Stimulated activated effector memory CD8-positive, alpha-beta T cell treated with anti-CD3 and anti-CD28 coated beads, Interleukin-12 subunit alpha, Interleukin-12 subunit beta, amount 100 ng/mL, for 72 hours (primary cell): ENCODE results near the gene CBX8.
A peak's percentile ranks its signal among the peaks of the same experiment; 100 is the strongest.

Experiments
- ATAC-seq: fragments of 150-1000 bp; cut with Tn5 transposase; 2 replicates; pipeline ENCODE4 v1.10.0; 2021
- DNase-seq, 2 donors: peaks; one replicate each; pipeline ENCODE4 v3.0.0; 2021 to 2022; ENCODE audit warnings: low spot score in 2 of 2
- H3K27ac Mint-ChIP-seq: one replicate; pipeline ENCODE4 v1.8.0; 2022; ENCODE audit warnings: mild to moderate bottlenecking, mixed read lengths
- H3K36me3 Mint-ChIP-seq: one replicate; pipeline ENCODE4 v1.8.0; 2022; ENCODE audit warnings: mild to moderate bottlenecking, mixed read lengths
- H3K4me1 Mint-ChIP-seq: one replicate; pipeline ENCODE4 v1.8.0; 2022; ENCODE audit warnings: mixed read lengths
- H3K4me3 Mint-ChIP-seq: one replicate; pipeline ENCODE4 v1.8.0; 2022; ENCODE audit warnings: mild to moderate bottlenecking, mixed read lengths
- H3K9me3 Mint-ChIP-seq: one replicate; pipeline ENCODE4 v1.8.0; 2022; ENCODE audit warnings: mixed read lengths

The CBX8 gene

DNA sequence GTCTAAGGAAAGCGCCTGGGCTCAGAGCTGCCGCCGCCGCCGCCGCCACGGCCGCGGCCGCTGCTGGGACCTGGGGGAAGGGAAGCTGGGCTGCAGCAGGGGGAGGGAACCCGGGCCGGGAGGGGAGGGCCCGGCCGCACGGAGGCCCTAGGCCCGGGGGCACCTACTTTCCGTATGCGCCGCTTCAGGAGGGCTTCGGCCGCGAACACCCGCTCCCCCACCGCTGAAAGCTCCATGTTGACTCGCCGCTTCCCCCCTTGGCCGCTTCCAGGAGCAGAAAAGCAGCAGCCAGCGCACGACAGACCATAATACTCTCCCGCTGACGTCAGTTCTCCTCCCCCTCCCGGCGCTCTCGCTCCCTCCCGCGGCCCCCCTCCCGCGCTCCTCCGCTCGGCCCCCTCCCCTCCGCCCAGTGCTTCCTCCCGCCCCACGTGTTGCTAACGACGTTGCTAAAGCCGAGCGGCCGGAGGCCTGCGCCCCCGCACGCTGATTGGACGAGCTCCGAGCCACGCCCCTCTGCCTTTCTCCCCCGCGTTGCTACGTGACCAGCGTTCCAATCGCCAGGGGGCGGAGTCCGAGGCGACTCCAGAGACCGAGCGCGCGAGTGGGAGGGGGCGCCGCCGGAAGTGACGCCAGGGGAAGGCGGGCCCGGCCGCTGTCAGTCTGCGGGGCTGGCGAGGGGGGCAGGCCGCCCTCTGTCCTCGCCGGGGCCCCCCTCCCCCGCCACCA is at the start of gene CBX8:
CBX8 (minus strand) TSS at position 315 of the 729 bp plus-strand sequence; CDS start at position 236, 79 bp downstream.
- peak within 1 kb of the TSS; percentile 67 for H3K4me3 Mint-ChIP-seq
- H3K4me1 Mint-ChIP-seq: peaks cover 33% of the 10 kb centered on the region
- DNase-seq: peak; percentile 96 to 99
- H3K27ac Mint-ChIP-seq: peak within 1 kb of the TSS; percentile 72
- ATAC-seq: peak; percentile 88
- peaks cover 6% of the 10 kb centered on the region for H3K36me3 Mint-ChIP-seq
- no peaks in the 10 kb centered on the region for H3K9me3 Mint-ChIP-seq

DNA sequence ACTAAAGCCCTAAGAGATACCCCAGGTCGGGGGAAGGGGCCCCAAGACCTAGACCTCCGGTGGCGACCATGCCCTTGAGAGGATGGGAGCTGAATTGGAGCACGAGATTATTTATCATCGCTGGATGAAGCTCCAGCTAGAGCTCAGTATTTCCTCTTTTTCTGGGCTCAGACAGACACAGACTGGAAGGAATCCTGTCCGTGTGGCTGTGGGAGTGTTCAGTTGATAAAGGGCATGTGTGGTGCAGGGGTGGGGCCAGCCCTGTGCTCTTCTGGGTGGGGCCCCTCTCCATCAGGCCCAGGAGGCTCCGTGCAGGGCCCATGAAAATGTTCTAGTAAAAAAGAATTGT is 48.7 kb upstream of the CBX8 start:
- no peak overlapping the region for H3K27ac Mint-ChIP-seq
- DNase-seq (no peak), ATAC-seq (no peak)
- no peaks in the 10 kb centered on the region for H3K9me3 Mint-ChIP-seq
- H3K36me3 Mint-ChIP-seq: no peaks in the 10 kb centered on the region
- peak overlapping the region; percentile 88 for H3K4me3 Mint-ChIP-seq
- peaks cover 24% of the 10 kb centered on the region for H3K4me1 Mint-ChIP-seq

DNA sequence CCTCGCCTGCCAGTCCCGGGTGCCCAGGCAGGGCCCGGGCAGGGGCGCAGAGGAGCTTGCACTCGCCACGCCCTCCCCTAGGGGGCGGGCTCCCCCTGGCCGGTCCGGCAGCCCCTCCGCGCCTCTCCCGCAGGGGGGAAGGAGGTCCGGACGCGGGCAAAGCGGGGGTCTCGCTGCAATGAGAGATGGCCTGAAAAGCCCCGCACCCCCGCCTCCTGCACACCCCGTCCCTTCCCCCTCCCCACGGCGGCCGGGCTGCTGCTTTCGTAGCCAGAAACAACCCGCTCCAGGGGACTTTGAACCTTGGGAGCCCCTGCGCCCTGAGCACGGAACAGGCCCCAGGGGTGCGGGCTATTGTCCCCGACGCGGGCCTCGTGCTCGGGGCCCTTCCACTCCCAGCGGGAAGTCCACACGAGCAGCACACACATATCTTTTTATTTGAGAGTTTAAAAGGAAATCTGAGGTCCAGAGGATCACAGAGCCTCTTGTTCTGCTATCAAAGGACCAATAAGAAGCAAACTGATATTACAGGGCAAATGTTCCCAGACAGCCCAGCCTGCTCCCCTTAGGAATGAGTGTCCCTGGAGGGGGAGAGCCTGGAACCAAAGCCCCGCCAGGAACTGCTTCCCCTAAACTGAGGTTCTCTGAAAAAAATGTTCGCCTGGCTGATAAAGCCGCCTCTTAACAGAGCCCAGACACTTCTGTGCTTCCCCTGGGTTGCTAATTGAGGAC is 48.2 kb upstream of the CBX8 start:
- no peak overlapping the region for H3K27ac Mint-ChIP-seq
- DNase-seq: peak in 1 of 2 donors; percentile 78
- peaks cover 26% of the 10 kb centered on the region for H3K4me1 Mint-ChIP-seq
- H3K4me3 Mint-ChIP-seq: peak overlapping the region; percentile 88
- peak; percentile 69 for ATAC-seq
- H3K9me3 Mint-ChIP-seq: no peaks in the 10 kb centered on the region
- H3K36me3 Mint-ChIP-seq: no peaks in the 10 kb centered on the region

DNA sequence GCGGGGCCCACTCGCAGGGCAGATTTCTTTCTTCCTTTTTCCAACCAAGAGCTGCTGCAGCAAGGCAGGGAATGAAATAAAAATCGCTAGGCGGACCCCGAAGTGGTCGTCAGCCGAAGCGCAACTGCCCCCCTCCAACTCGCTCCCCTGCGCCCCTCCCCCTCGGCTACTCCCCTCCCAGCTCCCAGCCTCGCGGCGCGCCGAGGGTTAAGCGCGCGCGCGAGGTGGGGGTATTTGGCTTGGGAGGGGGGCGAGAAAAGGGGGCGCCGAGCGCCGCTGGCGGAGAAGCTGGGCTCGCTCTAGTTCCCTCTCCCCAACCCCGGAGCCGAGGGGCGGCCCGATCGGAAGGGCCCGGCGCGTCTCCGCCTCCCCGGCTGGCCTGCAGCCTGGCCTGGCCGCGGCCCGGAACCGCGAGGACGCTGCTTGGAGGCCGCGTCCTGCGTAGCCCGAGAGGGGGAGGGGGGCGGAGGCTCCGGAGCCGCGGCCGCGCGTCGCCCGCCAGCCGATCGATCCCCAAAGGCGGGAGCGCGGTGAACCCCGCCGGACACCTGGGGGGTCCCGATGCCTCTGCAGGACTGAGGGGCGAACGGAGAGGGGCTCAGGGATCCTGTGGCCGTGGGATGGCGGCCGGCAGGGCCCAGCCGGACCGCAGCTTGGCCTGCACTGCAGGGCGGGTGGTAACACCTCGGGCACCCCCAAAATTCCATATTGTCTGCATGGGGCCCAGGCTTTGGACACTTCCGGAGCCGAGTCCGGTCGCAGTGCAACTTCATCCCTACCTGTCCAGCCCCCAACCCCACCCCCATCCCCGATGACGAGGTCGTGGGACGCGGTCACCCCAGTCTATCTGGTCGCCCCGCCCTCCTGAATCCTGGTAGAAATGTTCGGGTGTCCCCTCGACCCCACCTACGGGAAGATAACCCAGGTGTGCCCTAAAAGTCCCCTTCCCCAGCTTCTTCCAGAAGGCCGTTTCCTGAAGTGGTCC is 47.2 kb upstream of the CBX8 start:
- no peaks in the 10 kb centered on the region for H3K9me3 Mint-ChIP-seq
- no peak for ATAC-seq
- no peaks in the 10 kb centered on the region for H3K36me3 Mint-ChIP-seq
- H3K4me3 Mint-ChIP-seq: peak overlapping the region; percentile 88
- peaks cover 27% of the 10 kb centered on the region for H3K4me1 Mint-ChIP-seq
- H3K27ac Mint-ChIP-seq: no peak overlapping the region
- DNase-seq: no peak

DNA sequence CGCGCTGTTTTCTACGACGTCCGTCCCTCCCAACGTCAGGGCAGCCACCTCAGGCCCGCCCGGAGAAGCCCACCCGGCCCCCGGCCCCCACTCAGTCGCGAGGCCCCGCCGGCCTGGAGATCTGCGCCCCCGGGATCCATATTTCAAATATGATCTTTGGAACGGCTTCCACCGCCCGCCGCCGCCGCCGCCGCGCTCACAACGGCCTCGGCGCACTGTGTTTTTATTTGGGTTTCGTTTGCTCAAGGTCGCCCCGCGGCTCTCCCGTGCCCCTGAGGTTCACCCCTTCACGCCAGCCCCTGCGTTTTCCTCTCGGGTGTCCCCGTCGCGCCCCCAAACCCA is 46.6 kb upstream of the CBX8 start:
- Mint-ChIP-seq H3K4me1 (peaks cover 28% of the 10 kb centered on the region), H3K27ac (no peak overlapping the region), H3K9me3 (no peaks in the 10 kb centered on the region), H3K4me3 (peak overlapping the region; percentile 88), H3K36me3 (peaks cover 2% of the 10 kb centered on the region)
- DNase-seq (peak in 1 of 2 donors; percentile 59), ATAC-seq (no peak)

DNA sequence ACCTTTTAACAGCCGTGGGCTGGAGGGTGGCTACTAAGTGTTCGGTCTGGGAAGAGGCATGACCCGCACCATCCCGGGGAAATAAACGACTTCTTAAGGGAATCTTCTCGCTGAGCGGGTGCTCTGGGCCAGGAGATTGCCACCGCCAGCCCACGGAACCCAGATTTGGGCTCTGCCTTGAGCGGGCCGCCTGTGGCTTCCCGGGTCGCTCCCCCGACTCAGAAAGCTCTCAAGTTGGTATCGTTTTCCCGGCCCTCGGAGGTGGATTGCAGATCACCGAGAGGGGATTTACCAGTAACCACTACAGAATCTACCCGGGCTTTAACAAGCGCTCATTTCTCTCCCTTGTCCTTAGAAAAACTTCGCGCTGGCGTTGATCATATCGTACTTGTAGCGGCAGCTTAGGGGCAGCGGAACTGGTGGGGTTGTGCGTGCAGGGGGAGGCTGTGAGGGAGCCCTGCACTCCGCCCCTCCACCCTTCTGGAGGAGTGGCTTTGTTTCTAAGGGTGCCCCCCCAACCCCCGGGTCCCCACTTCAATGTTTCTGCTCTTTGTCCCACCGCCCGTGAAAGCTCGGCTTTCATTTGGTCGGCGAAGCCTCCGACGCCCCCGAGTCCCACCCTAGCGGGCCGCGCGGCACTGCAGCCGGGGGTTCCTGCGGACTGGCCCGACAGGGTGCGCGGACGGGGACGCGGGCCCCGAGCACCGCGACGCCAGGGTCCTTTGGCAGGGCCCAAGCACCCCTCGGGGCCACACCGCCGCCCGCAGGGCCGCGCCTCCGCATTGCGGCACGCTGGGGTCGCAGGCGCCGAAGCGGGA is 46.0 kb upstream of the CBX8 start:
- no peaks in the 10 kb centered on the region for H3K9me3 Mint-ChIP-seq
- H3K36me3 Mint-ChIP-seq: peaks cover 8% of the 10 kb centered on the region
- H3K27ac Mint-ChIP-seq: no peak overlapping the region
- DNase-seq: peak in 1 of 2 donors; percentile 66
- peaks cover 34% of the 10 kb centered on the region for H3K4me1 Mint-ChIP-seq
- ATAC-seq: no peak
- H3K4me3 Mint-ChIP-seq: peak overlapping the region; percentile 88

DNA sequence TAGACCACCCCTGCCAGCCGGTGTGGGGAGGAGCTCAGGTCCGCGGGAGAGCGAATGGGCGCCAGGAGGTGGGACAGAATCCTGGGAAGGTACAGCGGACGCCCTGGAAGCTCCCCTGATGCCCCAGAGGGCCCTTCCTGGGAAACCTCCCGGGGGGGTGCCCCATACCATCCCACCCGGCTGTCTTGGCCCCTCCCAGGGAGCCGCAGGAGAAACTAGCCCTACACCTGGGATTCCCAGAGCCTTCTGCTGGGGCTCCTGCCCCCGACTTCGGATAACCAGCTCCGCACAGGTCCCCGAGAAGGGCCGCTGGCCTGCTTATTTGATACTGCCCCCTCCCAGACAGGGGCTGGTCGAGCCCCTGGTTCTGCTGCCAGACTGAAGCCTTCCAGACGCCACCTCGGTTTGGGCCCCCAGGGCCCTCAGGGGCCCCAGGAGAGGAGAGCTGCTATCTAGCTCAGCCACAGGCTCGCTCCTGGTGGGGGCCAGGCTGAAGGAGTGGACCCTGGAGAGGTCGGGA is 45.3 kb upstream of the CBX8 start:
- no peak for ATAC-seq
- peaks cover 11% of the 10 kb centered on the region for H3K36me3 Mint-ChIP-seq
- H3K9me3 Mint-ChIP-seq: no peaks in the 10 kb centered on the region
- peak overlapping the region; percentile 88 for H3K4me3 Mint-ChIP-seq
- peaks cover 40% of the 10 kb centered on the region for H3K4me1 Mint-ChIP-seq
- no peak overlapping the region for H3K27ac Mint-ChIP-seq
- DNase-seq: peak in 1 of 2 donors; percentile 57

DNA sequence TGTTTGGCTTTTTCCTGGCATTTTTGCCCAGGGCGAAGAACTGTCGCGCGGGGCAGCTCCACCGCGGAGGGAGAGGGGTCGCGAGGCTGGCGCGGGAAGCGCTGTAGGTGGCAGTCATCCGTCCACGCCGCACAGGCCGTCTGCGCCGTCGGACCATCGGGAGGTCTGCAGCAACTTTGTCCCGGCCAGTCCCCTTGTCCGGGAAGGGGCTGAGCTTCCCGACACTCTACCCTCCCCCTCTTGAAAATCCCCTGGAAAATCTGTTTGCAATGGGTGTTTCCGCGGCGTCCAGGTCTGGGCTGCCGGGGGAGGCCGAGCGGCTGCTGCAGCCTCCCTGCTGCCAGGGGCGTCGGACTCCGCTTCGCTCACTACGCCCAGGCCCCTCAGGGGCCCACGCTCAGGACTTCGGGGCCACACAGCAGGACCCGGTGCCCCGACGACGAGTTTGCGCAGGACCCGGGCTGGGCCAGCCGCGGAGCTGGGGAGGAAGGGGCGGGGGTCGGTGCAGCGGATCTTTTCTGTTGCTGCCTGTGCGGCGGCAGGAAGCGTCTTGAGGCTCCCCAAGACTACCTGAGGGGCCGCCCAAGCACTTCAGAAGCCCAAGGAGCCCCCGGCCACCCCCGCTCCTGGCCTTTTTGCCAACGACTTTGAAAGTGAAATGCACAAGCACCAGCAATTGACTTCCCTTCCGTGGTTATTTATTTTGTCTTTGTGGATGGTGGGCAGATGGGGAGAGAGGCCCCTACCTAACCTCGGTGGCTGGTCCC is 44.7 kb upstream of the CBX8 start:
- Mint-ChIP-seq H3K4me3 (peak overlapping the region; percentile 88), H3K27ac (no peak overlapping the region), H3K4me1 (peaks cover 46% of the 10 kb centered on the region), H3K9me3 (no peaks in the 10 kb centered on the region), H3K36me3 (peaks cover 15% of the 10 kb centered on the region)
- DNase-seq (no peak), ATAC-seq (no peak)

DNA sequence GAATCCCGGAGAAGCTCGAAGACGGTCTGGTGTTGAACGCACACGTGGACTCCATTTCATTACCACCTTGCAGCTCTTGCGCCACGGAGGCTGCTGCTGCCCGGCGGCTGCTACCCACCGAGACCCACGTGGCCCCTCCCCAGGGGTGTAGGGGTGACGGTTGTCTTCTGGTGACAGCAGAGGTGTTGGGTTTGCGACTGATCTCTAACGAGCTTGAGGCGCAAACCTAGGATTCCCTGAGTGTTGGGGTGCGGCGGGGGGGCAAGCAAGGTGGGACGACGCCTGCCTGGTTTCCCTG is 44.1 kb upstream of the CBX8 start:
- Mint-ChIP-seq H3K27ac (no peak overlapping the region), H3K9me3 (no peaks in the 10 kb centered on the region), H3K36me3 (peaks cover 18% of the 10 kb centered on the region), H3K4me1 (peaks cover 48% of the 10 kb centered on the region), H3K4me3 (peak overlapping the region; percentile 88)
- DNase-seq: no peak
- no peak for ATAC-seq

DNA sequence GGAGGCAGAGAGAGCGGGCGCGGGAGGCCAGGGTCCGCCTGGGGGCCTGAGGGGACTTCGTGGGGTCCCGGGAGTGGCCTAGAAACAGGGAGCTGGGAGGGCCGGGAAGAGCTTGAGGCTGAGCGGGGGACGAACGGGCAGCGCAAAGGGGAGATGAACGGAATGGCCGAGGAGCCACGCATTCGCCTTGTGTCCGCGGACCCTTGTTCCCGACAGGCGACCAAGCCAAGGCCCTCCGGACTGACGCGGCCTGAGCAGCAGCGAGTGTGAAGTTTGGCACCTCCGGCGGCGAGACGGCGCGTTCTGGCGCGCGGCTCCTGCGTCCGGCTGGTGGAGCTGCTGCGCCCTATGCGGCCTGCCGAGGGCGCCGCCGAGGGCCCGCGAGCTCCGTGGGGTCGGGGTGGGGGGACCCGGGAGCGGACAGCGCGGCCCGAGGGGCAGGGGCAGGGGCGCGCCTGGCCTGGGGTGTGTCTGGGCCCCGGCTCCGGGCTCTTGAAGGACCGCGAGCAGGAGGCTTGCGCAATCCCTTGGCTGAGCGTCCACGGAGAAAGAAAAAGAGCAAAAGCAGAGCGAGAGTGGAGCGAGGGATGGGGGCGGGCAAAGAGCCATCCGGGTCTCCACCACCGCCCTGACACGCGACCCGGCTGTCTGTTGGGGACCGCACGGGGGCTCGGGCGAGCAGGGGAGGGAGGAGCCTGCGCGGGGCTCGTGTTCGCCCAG is 43.6 kb upstream of the CBX8 start:
- H3K27ac Mint-ChIP-seq: no peak overlapping the region
- peaks cover 22% of the 10 kb centered on the region for H3K36me3 Mint-ChIP-seq
- peak overlapping the region; percentile 88 for H3K4me3 Mint-ChIP-seq

DNA sequence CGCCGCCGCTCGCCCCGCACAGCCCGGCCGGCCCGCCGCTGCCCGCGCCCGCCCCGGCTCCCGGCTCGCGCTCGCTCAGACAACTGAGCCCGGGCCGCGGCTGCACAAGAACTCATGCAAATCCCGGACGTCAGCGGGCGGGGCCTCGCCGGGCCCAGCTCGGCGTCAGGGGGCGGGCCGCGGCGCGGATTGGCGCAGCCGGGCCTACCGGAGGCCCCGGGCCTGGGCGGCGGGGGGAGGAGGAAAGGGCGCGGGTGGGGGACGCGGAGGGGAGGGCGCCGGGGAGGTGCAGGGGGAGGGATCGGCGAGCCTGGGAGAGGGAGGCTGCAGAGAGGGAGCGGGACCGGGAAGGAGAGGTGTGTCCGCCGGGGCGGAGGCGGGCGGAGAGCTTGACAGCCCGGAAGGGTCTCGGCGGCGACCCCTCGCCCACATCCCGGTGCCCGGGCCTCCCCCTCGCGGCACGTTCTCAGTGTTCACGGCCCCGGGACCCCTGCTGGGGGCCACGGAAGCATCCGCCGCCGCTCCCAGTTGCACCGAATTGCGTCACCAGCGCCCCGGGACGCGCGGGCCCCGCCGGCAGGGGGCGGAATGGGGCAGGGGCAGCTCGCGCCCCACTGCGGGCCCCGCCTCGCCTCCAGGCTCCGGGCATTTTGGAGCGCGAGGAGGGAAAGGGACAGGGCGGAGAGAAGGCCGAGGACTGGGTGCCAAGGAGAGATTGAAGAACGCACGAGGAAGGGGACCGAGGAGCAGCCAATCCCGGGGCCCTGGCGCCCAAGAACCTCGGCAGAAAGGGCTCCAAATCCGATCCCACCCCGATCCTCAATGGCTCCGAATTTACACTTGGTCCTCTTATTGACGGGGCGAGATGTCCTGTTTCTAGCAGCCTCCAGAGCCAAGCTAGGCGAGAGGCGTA is 42.7 kb upstream of the CBX8 start, which contains the start of gene CBX4:
CBX4 (minus strand) TSS at position 85 of the 913 bp plus-strand sequence. CDS start 189 bp downstream, outside the sequence.
- H3K36me3 Mint-ChIP-seq: peaks cover 30% of the 10 kb centered on the region
- peak; percentile 88 for ATAC-seq
- H3K27ac Mint-ChIP-seq: peak within 1 kb of the TSS; percentile 63
- H3K4me3 Mint-ChIP-seq: peak within 1 kb of the TSS; percentile 88
- DNase-seq: peak; percentile 73 to 83
- no peaks in the 10 kb centered on the region for H3K9me3 Mint-ChIP-seq
- peaks cover 55% of the 10 kb centered on the region for H3K4me1 Mint-ChIP-seq

More for the DNA sequence above, 43.6 kb upstream of the CBX8 start:
- DNase-seq (peak in 1 of 2 donors; percentile 64), ATAC-seq (no peak)
- Mint-ChIP-seq H3K9me3 (no peaks in the 10 kb centered on the region), H3K4me1 (peaks cover 48% of the 10 kb centered on the region)

DNA sequence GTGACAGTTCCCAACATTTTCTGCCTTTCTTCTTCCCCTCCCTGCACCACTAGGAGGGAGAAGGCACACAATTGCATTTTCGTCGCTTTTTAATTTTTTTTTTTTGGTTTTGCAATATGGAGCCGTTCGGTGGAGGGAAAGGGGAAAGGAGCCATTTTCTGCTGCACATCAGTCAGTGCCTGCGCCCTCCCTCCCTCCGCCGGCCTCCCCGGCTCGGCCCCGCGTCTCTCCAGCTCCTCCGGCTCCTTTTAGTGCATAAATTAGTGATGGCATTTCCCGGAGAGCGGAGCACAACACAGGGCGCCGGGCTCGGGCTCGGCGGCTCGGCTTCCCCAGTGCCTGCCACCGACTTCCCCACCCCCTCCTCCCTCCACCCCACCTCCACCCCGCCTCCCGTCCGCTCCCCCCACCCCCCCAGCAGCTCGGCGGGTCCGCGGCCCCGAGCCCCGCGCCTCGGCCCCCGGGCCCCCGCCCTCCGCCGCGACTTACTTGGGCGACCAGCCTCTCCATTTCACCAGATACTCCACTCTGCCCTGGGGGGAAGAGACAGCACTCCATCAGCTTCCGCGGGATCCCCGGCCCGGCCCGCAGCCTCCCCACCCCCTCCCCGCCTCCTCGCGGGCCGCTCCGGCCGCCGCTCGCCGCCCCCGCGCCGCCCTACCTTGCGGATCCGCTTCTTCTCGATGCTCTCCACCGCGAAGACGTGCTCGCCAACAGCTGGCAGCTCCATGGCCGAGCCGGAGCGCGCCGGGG is 41.8 kb upstream of the CBX8 start:
- Mint-ChIP-seq H3K4me3 (peak overlapping the region; percentile 88), H3K36me3 (peaks cover 35% of the 10 kb centered on the region), H3K9me3 (no peaks in the 10 kb centered on the region), H3K4me1 (peaks cover 58% of the 10 kb centered on the region), H3K27ac (peak overlapping the region; percentile 63)
- peak; percentile 50 for ATAC-seq
- DNase-seq: peak in 1 of 2 donors; percentile 78
